NCI-H774 (cell line): ENCODE measurements around the gene ZNF397.

Experiments used
- DNase-seq: peaks from one replicate; lab custom pipeline; 2025; lab: John Stamatoyannopoulos, UW

The ZNF397 gene

GRCh38 chr18:35246831-35247230, 6.0 kb downstream of the ZNF397 start:
- no peak for DNase-seq

GRCh38 chr18:35247412-35248249, 6.8 kb downstream of the ZNF397 start:
- no peak for DNase-seq

- no peak for DNase-seq
Measured at GRCh38 chr18:35248429-35248828, 7.6 kb downstream of the ZNF397 start.

GRCh38 chr18:35252466-35252865, 11.6 kb downstream of the ZNF397 start:
- DNase-seq = no peak

- DNase-seq = no peak
Measured at GRCh38 chr18:35253655-35254287, 12.9 kb downstream of the ZNF397 start.

- DNase-seq = no peak
Measured at GRCh38 chr18:35256947-35257346, 16.1 kb downstream of the ZNF397 start.

- no peak for DNase-seq
Measured at GRCh38 chr18:35264409-35264808, 23.6 kb downstream of the ZNF397 start.

GRCh38 chr18:35267161-35267651, 26.4 kb downstream of the ZNF397 start:
- peak; percentile 83 for DNase-seq

- no peak for DNase-seq
Measured at GRCh38 chr18:35267809-35268208, 27.0 kb downstream of the ZNF397 start.

- DNase-seq = no peak
Measured at GRCh38 chr18:35268821-35269220, 28.0 kb downstream of the ZNF397 start.

GRCh38 chr18:35271656-35272055, 30.8 kb downstream of the ZNF397 start:
- DNase-seq = no peak

- DNase-seq = no peak
Measured at GRCh38 chr18:35276267-35276666, 35.4 kb downstream of the ZNF397 start.

GRCh38 chr18:35277633-35278032, 36.8 kb downstream of the ZNF397 start:
- DNase-seq = no peak

- no peak for DNase-seq
Measured at GRCh38 chr18:35278085-35278484, 37.3 kb downstream of the ZNF397 start.

GRCh38 chr18:35278969-35279368, 38.1 kb downstream of the ZNF397 start:
- DNase-seq = no peak

- no peak for DNase-seq
Measured at GRCh38 chr18:35282353-35282752, 41.5 kb downstream of the ZNF397 start.

- DNase-seq = no peak
Measured at GRCh38 chr18:35283923-35284794, 43.3 kb downstream of the ZNF397 start.

GRCh38 chr18:35284841-35285240, 44.0 kb downstream of the ZNF397 start:
- DNase-seq = no peak

- DNase-seq = no peak
Measured at GRCh38 chr18:35289293-35289692, 48.5 kb downstream of the ZNF397 start.

GRCh38 chr18:35289727-35290093, 48.9 kb downstream of the ZNF397 start:
- peak; percentile 23 for DNase-seq

GRCh38 chr18:35290094-35290735, 49.4 kb downstream of the ZNF397 start, which contains the start of gene ZSCAN30:
TSS of gene ZSCAN30 (minus strand) at chr18:35290229. CDS start at chr18:35264352, 25,877 bp downstream.
- DNase-seq = peak; percentile 94

GRCh38 chr18:35291166-35291565, 50.3 kb downstream of the ZNF397 start:
- DNase-seq = no peak
